RWPE1 (cell line): ENCODE results near the gene SNAP47.
A peak's percentile ranks its signal among the peaks of the same experiment; 100 is the strongest.

Experiments used
- CTCF ChIA-PET: fragments of 350-600 bp; sonication (Branson Sonifier 250); formaldehyde crosslinking; extraction: SDS; loops from one replicate; lab custom pipeline; 2021; lab: Yijun Ruan, JAX
- POLR2A ChIA-PET: fragments of 400-600 bp; formaldehyde crosslinking; extraction: SDS; loops from one replicate; lab custom pipeline; 2020; ENCODE audit warnings: antibody characterized with exemption; ENCODE audit not compliant: low non-redundant PET; lab: Yijun Ruan, JAX
- DNase-seq: peaks from one replicate; pipeline ENCODE4 v3.0.0; 2012; ENCODE audit warnings: low spot score
- H3K27ac ChIP-seq: fragments of 450-650 bp; 2 replicates; pipeline ENCODE4 v1.5.1; 2017
- TF ChIP-seq, protein P1 (sequence below): fragments of 450-650 bp; conservative IDR thresholded peaks from 2 replicates; pipeline ENCODE4 v1.5.1; 2017; ENCODE audit warnings: low read depth, mild to moderate bottlenecking

SNAP47 gene

DNA sequence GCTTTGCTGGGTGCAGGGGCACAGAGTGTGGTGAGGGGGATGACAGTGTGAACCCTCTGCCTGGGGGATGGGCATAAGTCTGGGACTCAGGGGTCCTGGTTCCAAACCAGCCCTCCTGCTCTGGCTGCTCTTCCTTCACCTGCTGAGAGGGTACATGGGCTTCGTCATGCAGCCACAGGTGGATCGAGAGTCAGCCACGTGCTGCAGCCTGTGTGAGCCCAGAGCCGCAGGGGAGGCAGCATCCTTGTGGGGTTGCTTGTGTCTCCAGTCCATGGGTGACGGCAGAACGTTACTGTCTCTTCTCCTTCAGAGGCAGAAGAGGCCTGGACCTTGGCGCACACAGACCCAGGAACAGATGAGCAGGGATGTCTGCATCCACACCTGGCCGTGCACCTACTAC, 12.1 kb downstream of the SNAP47 start:
- TF ChIP-seq, protein P1, sequence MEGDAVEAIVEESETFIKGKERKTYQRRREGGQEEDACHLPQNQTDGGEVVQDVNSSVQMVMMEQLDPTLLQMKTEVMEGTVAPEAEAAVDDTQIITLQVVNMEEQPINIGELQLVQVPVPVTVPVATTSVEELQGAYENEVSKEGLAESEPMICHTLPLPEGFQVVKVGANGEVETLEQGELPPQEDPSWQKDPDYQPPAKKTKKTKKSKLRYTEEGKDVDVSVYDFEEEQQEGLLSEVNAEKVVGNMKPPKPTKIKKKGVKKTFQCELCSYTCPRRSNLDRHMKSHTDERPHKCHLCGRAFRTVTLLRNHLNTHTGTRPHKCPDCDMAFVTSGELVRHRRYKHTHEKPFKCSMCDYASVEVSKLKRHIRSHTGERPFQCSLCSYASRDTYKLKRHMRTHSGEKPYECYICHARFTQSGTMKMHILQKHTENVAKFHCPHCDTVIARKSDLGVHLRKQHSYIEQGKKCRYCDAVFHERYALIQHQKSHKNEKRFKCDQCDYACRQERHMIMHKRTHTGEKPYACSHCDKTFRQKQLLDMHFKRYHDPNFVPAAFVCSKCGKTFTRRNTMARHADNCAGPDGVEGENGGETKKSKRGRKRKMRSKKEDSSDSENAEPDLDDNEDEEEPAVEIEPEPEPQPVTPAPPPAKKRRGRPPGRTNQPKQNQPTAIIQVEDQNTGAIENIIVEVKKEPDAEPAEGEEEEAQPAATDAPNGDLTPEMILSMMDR: no peak
- no peak overlapping the region; the same call in 1 of the 2 replicates for H3K27ac ChIP-seq
- POLR2A ChIA-PET: no interaction called here
- CTCF ChIA-PET: interaction anchor here (0.7 to 1.1 kb wide), 2 partner anchors 15 to 466 kb away, joined by 3 to 4 read pairs; no protein-coding TSS in a partner anchor
- no peak for DNase-seq

DNA sequence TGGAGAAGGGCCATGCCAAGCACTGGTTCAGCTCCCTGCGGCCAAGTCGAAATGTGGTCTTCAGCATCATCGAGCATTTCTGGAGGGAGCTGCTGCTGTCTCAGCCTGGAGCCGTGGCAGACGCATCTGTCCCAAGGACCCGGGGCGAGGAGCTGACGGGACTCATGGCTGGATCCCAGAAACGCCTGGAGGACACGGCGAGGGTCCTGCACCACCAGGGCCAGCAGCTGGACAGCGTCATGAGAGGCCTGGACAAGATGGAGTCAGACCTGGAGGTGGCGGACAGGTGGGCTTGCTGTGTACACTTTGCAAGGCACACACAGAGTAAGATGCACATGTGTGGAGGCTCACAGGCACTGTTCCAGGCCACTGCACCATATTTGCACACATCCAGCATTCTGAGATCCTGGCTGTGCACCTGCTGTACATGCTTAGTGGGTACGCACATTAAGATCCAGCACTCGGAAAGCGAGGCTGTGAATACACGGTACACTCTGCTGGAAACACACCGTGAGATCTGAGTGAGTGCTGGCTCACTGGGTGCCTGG, 12.8 kb downstream of the SNAP47 start:
- POLR2A ChIA-PET: no interaction called here
- TF ChIP-seq, protein P1: no peak
- no peak for DNase-seq
- no peak overlapping the region; the same call in 1 of the 2 replicates for H3K27ac ChIP-seq
- CTCF ChIA-PET: interaction anchor here (0.7 to 1.1 kb wide), 2 partner anchors 14 to 466 kb away, joined by 3 to 4 read pairs; no protein-coding TSS in a partner anchor

DNA sequence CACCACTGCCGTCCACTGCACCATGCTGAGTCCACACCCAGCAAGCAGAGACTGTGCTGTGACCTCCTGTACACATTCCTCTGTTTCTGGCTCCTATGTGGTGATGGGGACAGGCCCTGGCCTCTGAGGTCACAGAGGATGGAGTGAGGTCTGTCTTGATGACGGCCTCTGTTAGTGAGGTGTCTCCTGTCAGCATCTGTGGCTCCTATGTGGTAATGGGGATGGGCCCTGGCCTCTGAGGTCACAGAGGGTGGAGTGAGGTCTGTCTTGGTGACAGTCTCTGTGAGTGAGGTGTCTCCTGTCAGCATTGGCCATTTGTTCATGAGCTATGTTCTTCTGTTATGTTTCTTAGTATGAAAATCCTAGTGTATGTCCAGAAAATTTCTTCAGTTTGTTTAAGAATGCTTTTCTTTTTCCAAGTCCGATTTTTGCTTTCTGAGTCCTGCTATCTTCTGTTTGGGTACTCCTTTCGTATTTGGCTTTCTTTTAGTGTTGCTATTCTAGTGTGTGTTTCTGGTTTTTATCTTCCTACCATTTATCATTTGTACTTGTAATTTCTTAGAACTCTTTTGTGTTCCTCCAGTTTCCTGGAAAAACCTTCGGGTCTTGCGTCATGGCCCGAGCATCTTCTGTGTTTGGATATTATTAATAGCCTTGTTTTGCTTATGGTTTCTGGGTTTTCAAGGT, 13.4 kb downstream of the SNAP47 start:
- no peak for DNase-seq
- POLR2A ChIA-PET: no interaction called here

DNA sequence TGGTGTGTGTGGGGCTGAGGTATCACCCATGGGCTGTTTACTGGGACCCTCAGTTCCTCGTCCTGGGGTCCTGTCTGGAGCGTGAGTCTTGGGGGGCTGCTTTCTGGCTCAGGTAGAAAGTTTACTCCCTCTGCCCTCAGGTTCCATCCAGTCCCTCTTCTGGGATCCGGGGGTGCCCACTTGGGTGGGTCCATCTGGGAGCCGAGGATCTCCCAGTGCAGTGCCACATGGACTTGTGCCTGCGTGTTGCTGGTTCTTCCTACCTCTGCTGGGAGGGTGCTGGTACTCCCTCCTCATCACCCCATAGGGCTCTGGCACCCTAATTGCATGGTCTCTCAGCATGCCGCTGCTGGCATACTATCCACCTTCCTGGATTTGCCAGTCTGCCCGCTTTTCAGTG, 14.0 kb downstream of the SNAP47 start:
- POLR2A ChIA-PET: no interaction called here
- no peak overlapping the region for H3K27ac ChIP-seq
- TF ChIP-seq, protein P1: no peak
- CTCF ChIA-PET: no interaction called here
- DNase-seq: no peak

More for the DNA sequence above, 13.4 kb downstream of the SNAP47 start:
- CTCF ChIA-PET: interaction anchor here (1.1 kb wide), 1 partner anchor 13 kb away, joined by 3 read pairs; no protein-coding TSS in a partner anchor
- no peak overlapping the region; the same call in 1 of the 2 replicates for H3K27ac ChIP-seq
- TF ChIP-seq, protein P1: no peak

DNA sequence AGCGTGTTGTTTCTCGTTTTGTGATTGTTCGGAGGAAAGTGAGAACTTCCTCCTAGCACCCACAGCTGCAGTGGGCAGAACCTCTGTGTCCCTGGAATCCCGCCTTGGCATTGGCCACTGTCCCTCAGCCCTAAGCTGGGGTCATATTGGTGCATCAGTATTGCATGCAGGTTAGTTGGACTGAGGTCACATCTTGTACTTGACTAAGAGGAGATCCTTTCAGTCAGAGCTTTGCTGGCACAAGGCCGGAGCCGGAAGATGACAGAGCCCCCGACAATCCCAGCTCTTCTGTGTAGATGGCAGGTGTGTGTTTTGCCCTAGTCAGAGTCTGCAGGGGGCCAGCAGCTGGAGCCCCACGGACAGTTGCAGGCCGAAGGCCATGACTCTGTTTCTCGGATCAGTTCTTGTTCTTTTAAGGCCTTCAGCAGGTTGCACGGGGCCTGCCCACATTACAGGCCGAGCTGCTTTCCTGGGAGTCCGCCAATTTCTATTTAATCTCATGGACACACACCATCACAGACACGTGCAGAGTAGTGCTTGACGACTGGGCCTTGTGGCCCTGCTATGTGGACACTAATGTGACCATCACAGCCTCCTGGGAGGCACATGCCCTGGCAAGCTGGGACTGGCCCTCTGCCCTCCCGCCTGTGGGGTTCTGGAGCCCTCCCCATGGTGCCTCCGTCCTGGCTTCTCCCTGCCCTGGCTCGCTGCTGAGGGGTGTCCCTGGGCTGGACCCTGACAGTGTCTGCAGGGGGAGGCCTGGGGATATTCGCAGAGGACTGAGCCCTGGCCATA, 14.9 kb downstream of the SNAP47 start:
- peak overlapping the region; percentile 7; the same call in 1 of the 2 replicates for H3K27ac ChIP-seq
- ChIA-PET POLR2A (no interaction called here), CTCF (interaction anchor here (0.6 to 0.8 kb wide), 3 partner anchors 13 to 296 kb away, joined by 3 to 4 read pairs (median 4); no protein-coding TSS in a partner anchor)
- DNase-seq: no peak
- TF ChIP-seq, protein P1: no peak

DNA sequence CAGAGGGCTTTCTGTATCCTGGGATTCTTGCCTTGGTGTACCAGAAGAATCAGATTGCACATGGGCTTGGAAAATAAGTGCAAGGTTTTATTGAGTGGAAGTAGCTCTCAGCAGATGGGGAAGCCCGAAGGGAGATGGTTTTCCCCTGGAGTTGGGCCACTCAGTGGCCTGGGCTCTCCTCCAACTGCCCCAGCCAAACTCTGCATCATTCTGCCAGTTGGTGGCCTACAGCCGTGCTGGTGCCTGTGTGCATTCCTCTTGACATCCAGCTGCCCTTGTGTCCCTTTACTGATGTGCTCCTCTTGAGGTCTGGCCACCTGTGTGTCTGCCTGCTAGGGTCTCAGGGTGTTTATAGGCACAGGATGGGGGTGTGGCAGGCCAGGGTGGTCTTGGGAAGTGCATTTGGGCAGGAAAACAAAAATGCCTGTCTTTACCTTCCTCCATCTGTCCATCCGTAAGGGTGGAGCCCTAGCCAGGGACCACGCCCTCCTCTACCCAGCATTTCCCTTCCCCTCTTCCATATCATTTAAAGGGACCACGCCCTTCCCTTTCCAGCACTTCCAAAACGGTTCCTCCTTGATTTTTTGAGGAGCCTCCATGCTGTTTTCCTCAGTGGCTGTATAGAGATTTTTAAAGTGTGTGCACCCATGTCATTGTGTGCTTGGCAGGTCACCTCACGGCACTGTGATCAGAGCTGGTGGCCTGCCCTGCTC, 18.9 kb downstream of the SNAP47 start:
- CTCF ChIA-PET: no interaction called here
- no peak for DNase-seq
- H3K27ac ChIP-seq: peak overlapping the region; percentile 63
- POLR2A ChIA-PET: no interaction called here
- TF ChIP-seq, protein P1: no peak
